K562 (cell line): ENCODE measurements around the gene JUN. TPM values are rescaled to one million over a fixed set of nuclear protein-coding genes. Genes with fewer than 3 reads are reported as not detected.

Source experiments
- CCAR2 ChIP-seq: fragments of 200-400 bp; formaldehyde crosslinking; IDR thresholded peaks from 2 replicates; pipeline ENCODE4 v1.6.1; 2017; ENCODE audit warnings: mild to moderate bottlenecking, low read depth, low read length
- EP400 ChIP-seq: fragments of 450-650 bp; IDR thresholded peaks from 2 replicates; pipeline ENCODE4 v1.6.1; 2017; ENCODE audit warnings: antibody characterized with exemption, mild to moderate bottlenecking, moderate library complexity
- ETV6 ChIP-seq, 3 experiments: fragments of 150-350 bp in 1 of 3; sonication (generic) in 1 of 3; formaldehyde crosslinking in 1 of 3; IDR thresholded peaks; 2 replicates each; pipeline versions ENCODE4 v1.6.1 to v1.8.0; 2014 to 2022; ENCODE audit warnings: borderline replicate concordance in 2 of 3, low read depth in 2 of 3, antibody characterized with exemption in 1 of 3, low read length in 1 of 3, mild to moderate bottlenecking in 1 of 3, missing genetic modification reagents in 1 of 3
- FOXK2 ChIP-seq, 2 experiments: fragments of 450-650 bp; IDR thresholded peaks in 1 of 2; conservative IDR thresholded peaks in 1 of 2; 2 replicates each; pipeline ENCODE4 v1.6.1; 2016; ENCODE audit warnings: low read depth in 2 of 2, mild to moderate bottlenecking in 1 of 2
- GTF2F1 ChIP-seq: IDR thresholded peaks from 2 replicates; pipeline ENCODE4 v1.6.1; 2011; ENCODE audit warnings: low read depth, low read length, improper control_type of control experiment
- HMG20A ChIP-seq: fragments of 450-650 bp; formaldehyde crosslinking; conservative IDR thresholded peaks from 2 replicates; pipeline ENCODE4 v1.4.0; 2020; ENCODE audit warnings: mild to moderate bottlenecking, mixed read lengths
- KLF6 ChIP-seq: fragments of 250-450 bp; sonication (Bioruptor Pico); IDR thresholded peaks from 2 replicates; pipeline ENCODE4 v1.4.0; 2020; ENCODE audit warnings: mild to moderate bottlenecking, moderate library complexity, borderline replicate concordance
- OTX1 ChIP-seq: fragments of 450-650 bp; formaldehyde crosslinking; IDR thresholded peaks from 2 replicates; pipeline ENCODE4 v1.4.0; 2022; ENCODE audit warnings: mild to moderate bottlenecking
- PML ChIP-seq: IDR thresholded peaks from 2 replicates; pipeline ENCODE4 v1.6.1; 2012; ENCODE audit warnings: low read length, inconsistent platforms
- PTBP1 ChIP-seq: fragments of 200-400 bp; formaldehyde crosslinking; IDR thresholded peaks from 2 replicates; pipeline ENCODE4 v1.6.1; 2017; ENCODE audit warnings: low read depth, low read length
- PTRF ChIP-seq: fragments of 450-650 bp; IDR thresholded peaks from 2 replicates; pipeline ENCODE4 v1.6.1; 2016; ENCODE audit warnings: mild to moderate bottlenecking, missing genetic modification characterization, missing compliant biosample characterization
- RBM22 ChIP-seq: fragments of 200-400 bp; formaldehyde crosslinking; IDR thresholded peaks from 2 replicates; pipeline ENCODE4 v1.6.1; 2018; ENCODE audit warnings: low read length, low read depth; ENCODE audit not compliant: poor library complexity, severe bottlenecking
- RFX5 ChIP-seq: IDR thresholded peaks from 2 replicates; pipeline ENCODE4 v1.6.1; 2011; ENCODE audit warnings: low read depth, mild to moderate bottlenecking, improper control_type of control experiment, low read length
- SMARCB1 ChIP-seq: IDR thresholded peaks from 2 replicates; pipeline ENCODE4 v1.6.1; 2011; ENCODE audit warnings: improper control_type of control experiment, low read depth; ENCODE audit not compliant: insufficient read length
- STAT5B ChIP-seq: fragments of 250-450 bp; sonication (Bioruptor Pico); IDR thresholded peaks from 2 replicates; pipeline ENCODE4 v1.8.0; 2021; ENCODE audit warnings: mild to moderate bottlenecking, inconsistent platforms
- TCF3 ChIP-seq: sonication (generic); formaldehyde crosslinking; IDR thresholded peaks from 2 replicates; pipeline ENCODE4 v1.4.0; 2020; ENCODE audit warnings: mild to moderate bottlenecking, missing genetic modification reagents
- TFAM ChIP-seq: fragments of 250-450 bp; sonication (Bioruptor Pico); conservative IDR thresholded peaks from 2 replicates; pipeline ENCODE4 v1.5.0; 2021; ENCODE audit warnings: mild to moderate bottlenecking, moderate library complexity
- TGIF2 ChIP-seq: sonication (generic); formaldehyde crosslinking; IDR thresholded peaks from 2 replicates; pipeline ENCODE4 v1.8.1; 2022; ENCODE audit warnings: mild to moderate bottlenecking, missing genetic modification reagents, moderate library complexity
- ZC3H4 ChIP-seq: sonication (generic); formaldehyde crosslinking; IDR thresholded peaks from 2 replicates; pipeline ENCODE4 v1.9.0; 2021; ENCODE audit warnings: missing genetic modification reagents, borderline replicate concordance
- ZNF174 ChIP-seq: fragments of 250-450 bp; sonication (Bioruptor Pico); IDR thresholded peaks from 2 replicates; pipeline ENCODE4 v1.4.0; 2020; ENCODE audit warnings: mild to moderate bottlenecking
- ZNF184 ChIP-seq: sonication (generic); formaldehyde crosslinking; IDR thresholded peaks from 2 replicates; pipeline ENCODE4 v1.5.0; 2020; ENCODE audit warnings: missing genetic modification reagents
- ZNF253 ChIP-seq: fragments of 250-450 bp; sonication (Bioruptor Pico); conservative IDR thresholded peaks from 2 replicates; pipeline ENCODE4 v1.6.1; 2021; ENCODE audit warnings: mild to moderate bottlenecking
- ZNF324 ChIP-seq: fragments of 250-450 bp; sonication (Bioruptor Pico); IDR thresholded peaks from 2 replicates; pipeline ENCODE4 v1.4.0; 2020; ENCODE audit warnings: mild to moderate bottlenecking
- polyA plus RNA-seq, 8 experiments: library from polyadenylated mRNA; depleted of rRNA in 4 of 8; stranded (reverse) in 5 of 8; unstranded in 3 of 8; fragments of >200 nt; fragmentation: Nextera tagmentation in 2 of 8; fragmentation: Illumina TruSeq in 1 of 8; extraction: Ambion mirVana in 2 of 8; extraction: Trizol in 1 of 8; gene quantifications; 2 replicates each; pipeline versions ENCODE4 v1.2.1 to v1.2.3, GENCODE V29; 2011 to 2014; ENCODE audit warnings: inconsistent platforms in 1 of 8, missing spikeins in 1 of 8
- total RNA-seq, 7 experiments: library from RNA; depleted of rRNA in 6 of 7; stranded (reverse); fragments of >200 nt in 6 of 7; fragmentation: Illumina TruSeq in 2 of 7; extraction: Trizol in 2 of 7; gene quantifications; 2 replicates each; pipeline versions ENCODE4 v1.2.1 to v1.2.3, GENCODE V29; 2011 to 2021; ENCODE audit warnings: low replicate concordance in 1 of 7
- TF ChIP-seq, protein P1 (sequence below): fragments of 250-450 bp; sonication (Bioruptor Pico); IDR thresholded peaks from 2 replicates; pipeline ENCODE4 v1.5.1; 2021; ENCODE audit warnings: mild to moderate bottlenecking
- TF ChIP-seq, protein P2 (sequence below), 2 experiments: fragments of 450-650 bp in 1 of 2; sonication (generic) in 1 of 2; formaldehyde crosslinking; conservative IDR thresholded peaks; 2 replicates each; pipeline versions ENCODE4 v1.4.0 to v1.8.1; 2020 to 2022; ENCODE audit warnings: mild to moderate bottlenecking in 1 of 2, missing genetic modification reagents in 1 of 2

JUN gene
- total and polyA plus RNA-seq, 9 of the 15 experiments (the other 6 are each of a cell fraction or from before 2014, with no cell fraction given), result 0.32 to 23.4 (median 4.0) TPM

DNA sequence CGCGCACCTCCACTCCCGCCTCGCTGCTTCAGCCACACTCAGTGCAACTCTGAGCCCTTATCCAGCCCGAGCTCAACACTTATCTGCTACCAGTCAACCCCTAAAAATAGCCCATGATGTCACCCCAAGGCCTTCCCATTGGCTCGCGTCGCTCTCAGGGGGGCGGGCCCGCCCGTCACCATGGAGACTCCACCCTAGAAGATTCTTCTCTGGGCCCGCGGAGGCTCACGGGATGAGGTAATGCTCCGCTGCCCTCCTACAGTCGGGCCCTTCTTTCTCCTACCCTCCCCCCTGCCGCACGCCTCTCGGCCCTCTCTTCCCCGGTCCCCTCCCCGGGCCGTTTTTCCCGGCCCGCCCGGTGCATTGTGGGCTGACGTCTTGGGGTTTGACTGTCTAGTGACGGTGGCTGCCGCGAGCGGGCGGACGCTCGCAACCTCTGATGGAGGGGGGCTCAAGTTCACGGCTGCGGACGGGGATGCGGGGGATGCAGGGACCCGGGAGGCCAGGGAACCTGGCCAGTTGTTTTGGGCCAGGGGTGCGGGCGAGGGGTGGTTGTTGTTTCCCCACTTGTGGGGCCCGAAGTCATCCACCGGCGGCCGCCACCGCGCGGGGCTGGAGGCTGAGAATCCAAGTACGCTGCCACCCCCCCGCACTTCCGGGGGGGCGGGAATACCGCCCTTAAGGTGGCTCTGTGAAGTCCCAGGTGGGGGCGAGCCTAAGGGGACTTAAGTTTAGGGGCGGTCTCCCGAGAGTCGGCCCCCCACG, at the start of gene JUN (continued):
- TF ChIP-seq PTBP1 (peak; percentile 24), ZNF184 (CRISPR knock-in tag) (no peak), PTRF (no peak), OTX1 (CRISPR knock-in tag) (peak; percentile 53; the same call in 1 of the 2 replicates), GTF2F1 (peak; percentile 96), STAT5B (CRISPR knock-in tag) (no peak), CCAR2 (no peak), ZNF253 (CRISPR knock-in tag) (no peak), KLF6 (no peak), ETV6 (IDR thresholded peaks at IDR 0.05; ENCODE audit: borderline replicate concordance in 1 of 2, low read depth in 2 of 2, low read length in 1 of 2) (no peak), ETV6 (CRISPR knock-in tag; IDR thresholded peaks at IDR 0.05; ENCODE audit: borderline replicate concordance) (no peak), HMG20A (CRISPR knock-in tag) (no peak), TFAM (CRISPR knock-in tag) (no peak), EP400 (peak; percentile 91), TGIF2 (CRISPR knock-in tag) (no peak; the same call in 1 of the 2 replicates), RBM22 (no peak), FOXK2 (conservative IDR thresholded peaks at IDR 0.05 in 1 of 2, IDR thresholded peaks at IDR 0.05 in 1 of 2; ENCODE audit: low read depth in 2 of 2) (no peak; a peak in 1 of 4 replicates), ZC3H4 (CRISPR knock-in tag) (no peak), ZNF324 (CRISPR knock-in tag) (no peak; the same call in 1 of the 2 replicates), ZNF174 (no peak), PML (peak; percentile 94), SMARCB1 (no peak), RFX5 (no peak), TCF3 (peak; percentile 26; the same call in 1 of the 2 replicates)
- TF ChIP-seq, protein P1, sequence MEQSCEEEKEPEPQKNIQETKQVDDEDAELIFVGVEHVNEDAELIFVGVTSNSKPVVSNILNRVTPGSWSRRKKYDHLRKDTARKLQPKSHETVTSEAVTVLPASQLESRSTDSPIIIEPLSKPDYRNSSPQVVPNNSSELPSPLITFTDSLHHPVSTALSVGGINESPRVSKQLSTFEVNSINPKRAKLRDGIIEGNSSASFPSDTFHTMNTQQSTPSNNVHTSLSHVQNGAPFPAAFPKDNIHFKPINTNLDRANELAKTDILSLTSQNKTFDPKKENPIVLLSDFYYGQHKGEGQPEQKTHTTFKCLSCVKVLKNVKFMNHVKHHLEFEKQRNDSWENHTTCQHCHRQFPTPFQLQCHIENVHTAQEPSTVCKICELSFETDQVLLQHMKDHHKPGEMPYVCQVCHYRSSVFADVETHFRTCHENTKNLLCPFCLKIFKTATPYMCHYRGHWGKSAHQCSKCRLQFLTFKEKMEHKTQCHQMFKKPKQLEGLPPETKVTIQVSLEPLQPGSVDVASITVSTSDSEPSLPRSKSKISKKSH (CRISPR knock-in tag), result no peak
- TF ChIP-seq, protein P2, sequence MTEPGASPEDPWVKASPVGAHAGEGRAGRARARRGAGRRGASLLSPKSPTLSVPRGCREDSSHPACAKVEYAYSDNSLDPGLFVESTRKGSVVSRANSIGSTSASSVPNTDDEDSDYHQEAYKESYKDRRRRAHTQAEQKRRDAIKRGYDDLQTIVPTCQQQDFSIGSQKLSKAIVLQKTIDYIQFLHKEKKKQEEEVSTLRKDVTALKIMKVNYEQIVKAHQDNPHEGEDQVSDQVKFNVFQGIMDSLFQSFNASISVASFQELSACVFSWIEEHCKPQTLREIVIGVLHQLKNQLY (CRISPR knock-in tag; conservative IDR thresholded peaks at IDR 0.05), result no peak
